IPS-15b (cell line): Measurements from ENCODE around the gene EME1.

Source experiments
- H3K27me3 ChIP-seq: one replicate; pipeline ENCODE4 v1.6.1; 2013; ENCODE audit warnings: low read length; ENCODE audit not compliant: control insufficient read depth, insufficient read depth
- H3K36me3 ChIP-seq: one replicate; pipeline ENCODE4 v1.6.1; 2013; ENCODE audit warnings: low read length; ENCODE audit not compliant: control insufficient read depth, insufficient read depth
- H3K4me1 ChIP-seq: one replicate; pipeline ENCODE4 v1.6.1; 2013; ENCODE audit warnings: mild to moderate bottlenecking, low read length; ENCODE audit not compliant: control insufficient read depth, insufficient read depth
- H3K4me3 ChIP-seq: one replicate; pipeline ENCODE4 v1.5.1; 2013; ENCODE audit warnings: low read depth, low read length
- H3K9ac ChIP-seq: one replicate; pipeline ENCODE4 v1.6.1; 2013; ENCODE audit warnings: low read depth, mild to moderate bottlenecking, low read length
- H3K9me3 ChIP-seq: one replicate; pipeline ENCODE4 v1.6.1; 2013; ENCODE audit warnings: mild to moderate bottlenecking, low read length; ENCODE audit not compliant: control insufficient read depth, insufficient read depth

EME1 gene

DNA sequence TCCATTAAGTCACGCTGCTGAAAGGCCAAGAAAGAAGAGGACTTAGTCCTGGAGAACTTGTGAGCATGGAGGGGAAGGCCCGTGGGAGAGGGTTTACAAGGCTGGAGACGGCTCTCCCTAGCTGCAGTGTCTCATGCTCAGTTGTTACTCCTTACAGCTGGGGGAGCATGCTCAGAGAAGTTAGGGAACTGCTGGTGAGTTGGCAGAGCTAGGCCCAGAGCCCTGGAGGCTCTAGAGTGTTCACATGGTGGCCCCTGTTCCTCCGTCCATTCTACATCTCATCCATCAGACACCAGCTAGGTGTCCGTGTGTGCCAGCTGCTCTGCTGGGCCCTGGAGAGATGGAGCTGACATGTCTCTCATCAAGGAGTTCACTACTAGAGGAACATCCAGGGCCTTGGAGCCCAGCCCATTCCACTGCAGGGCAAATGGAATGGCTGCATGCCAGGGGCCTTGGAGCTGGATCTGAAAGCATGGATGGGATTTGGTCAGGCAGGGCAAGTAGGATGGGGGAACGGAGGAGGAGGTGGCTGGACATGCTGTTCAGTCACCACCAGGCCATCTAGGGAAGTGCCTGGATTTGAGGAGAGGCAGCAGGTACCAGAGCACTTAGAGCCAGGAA, 20.8 kb upstream of the EME1 start:
- Histone ChIP-seq H3K9ac (no peak overlapping the region), H3K4me1 (peaks cover 8% of the 10 kb centered on the region), H3K36me3 (peaks cover 33% of the 10 kb centered on the region), H3K9me3 (no peaks in the 10 kb centered on the region), H3K27me3 (no peaks in the 10 kb centered on the region), H3K4me3 (no peak overlapping the region)

DNA sequence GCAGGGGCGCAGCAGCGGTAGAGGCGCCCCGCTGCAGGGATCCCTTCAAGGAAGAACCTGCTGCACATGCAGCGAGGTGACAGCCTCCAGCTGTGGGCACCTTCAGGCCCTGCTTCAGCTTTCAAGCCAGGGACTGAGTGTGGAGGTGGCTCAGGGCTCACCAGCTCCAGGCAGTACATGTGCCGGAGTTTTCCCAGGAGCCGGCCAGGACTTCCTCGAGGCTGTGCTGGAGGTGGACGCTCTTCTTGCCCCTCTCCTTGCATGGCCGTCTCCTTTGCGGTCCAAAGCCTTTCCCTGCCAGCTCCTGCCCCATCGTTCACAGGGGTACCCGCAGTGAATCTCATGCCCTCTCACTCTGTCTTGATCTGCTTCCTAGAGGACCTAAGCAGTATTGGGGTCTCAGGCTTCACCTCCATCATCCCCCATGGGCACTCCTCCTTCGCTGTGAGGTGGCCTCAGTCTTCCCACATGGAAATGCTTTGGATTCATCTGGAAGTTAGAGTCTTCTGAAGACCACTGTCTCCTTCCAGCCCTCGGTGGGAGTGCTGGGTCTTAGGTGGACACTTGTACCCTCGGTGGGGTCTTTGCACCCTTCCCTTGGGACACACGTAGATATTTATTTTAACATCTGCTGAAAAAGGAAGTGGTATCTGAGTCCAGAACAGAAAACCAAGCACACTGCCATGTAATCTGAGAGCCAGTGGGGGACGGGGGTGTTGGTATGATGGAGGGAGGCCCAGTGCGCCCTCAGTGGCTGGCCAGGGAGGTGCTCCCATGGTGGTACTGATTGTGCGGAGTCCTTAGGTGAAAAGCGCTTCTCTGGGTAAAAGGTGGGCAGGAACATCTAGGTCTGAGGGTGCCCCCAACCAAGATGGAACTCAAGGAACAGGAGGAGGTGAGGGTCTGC, 20.1 kb upstream of the EME1 start:
- no peak overlapping the region for H3K4me3 ChIP-seq
- H3K4me1 ChIP-seq, result peaks cover 1% of the 10 kb centered on the region
- peaks cover 38% of the 10 kb centered on the region for H3K36me3 ChIP-seq
- H3K9ac ChIP-seq, result no peak overlapping the region
- H3K9me3 ChIP-seq, result no peaks in the 10 kb centered on the region
- H3K27me3 ChIP-seq, result no peaks in the 10 kb centered on the region

DNA sequence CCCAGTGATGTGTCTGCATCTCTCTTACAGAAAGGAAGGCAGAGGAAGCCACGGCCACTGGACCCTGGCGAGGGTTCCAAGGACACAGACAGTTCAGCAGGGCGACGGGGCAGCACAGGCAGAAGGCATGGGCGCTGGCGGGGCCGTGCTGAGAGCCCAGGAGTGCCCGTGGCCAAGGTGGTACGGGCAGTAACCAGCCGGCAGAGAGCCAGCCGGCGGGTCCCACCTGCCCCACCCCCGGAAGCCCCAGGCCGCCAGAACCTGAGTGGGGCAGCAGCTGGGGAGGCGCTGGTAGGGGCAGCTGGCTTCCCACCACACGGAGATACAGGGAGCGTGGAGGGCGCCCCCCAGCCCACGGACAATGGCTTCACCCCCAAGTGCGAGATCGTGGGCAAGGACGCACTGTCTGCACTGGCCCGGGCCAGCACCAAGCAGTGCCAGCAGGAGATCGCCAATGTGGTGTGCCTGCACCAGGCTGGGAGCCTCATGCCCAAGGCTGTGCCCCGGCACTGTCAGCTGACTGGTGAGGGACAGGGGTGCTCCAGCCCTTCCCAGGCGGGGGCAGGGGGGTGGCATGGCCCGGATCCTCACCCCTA, 19.3 kb upstream of the EME1 start:
- H3K27me3 ChIP-seq, result no peaks in the 10 kb centered on the region

DNA sequence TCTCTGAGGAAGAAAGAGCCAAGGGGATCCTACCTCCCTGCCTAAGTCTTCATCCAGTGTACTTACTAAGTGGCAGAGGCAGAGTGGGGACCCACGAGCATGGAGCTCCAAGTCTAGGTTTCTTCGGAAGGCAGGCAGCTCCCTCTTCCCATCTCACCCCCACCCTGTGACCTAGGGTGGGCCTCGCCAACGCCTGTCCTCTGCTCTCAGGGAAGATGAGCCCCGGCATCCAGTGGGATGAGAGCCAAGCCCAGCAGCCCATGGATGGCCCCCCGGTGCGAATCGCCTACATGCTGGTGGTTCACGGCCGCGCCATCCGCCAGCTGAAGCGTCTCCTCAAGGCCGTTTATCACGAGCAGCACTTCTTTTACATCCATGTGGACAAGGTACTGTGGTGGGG, 18.8 kb upstream of the EME1 start:
- H3K4me1 ChIP-seq, result no peaks in the 10 kb centered on the region
- peaks cover 47% of the 10 kb centered on the region for H3K36me3 ChIP-seq
- H3K9ac ChIP-seq, result no peak overlapping the region

More for the DNA sequence above, 19.3 kb upstream of the EME1 start:
- no peaks in the 10 kb centered on the region for H3K9me3 ChIP-seq
- H3K36me3 ChIP-seq, result peaks cover 45% of the 10 kb centered on the region
- no peaks in the 10 kb centered on the region for H3K4me1 ChIP-seq
- no peak overlapping the region for H3K4me3 ChIP-seq
- no peak overlapping the region for H3K9ac ChIP-seq

DNA sequence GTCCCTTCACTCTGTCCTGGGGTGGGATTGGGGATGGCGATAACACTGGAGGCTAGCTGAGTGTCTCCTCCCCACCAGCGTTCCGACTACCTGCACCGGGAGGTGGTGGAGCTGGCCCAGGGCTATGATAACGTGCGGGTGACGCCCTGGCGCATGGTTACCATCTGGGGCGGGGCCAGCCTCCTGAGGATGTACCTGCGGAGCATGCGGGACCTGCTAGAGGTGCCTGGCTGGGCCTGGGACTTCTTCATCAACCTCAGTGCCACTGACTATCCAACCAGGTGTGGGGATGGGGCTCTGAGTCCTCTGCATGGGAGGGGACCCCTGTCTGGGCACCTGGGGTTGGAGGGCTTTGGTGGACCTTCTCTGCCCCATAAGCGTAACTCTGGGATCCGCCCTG, 18.3 kb upstream of the EME1 start:
- H3K36me3 ChIP-seq, result peaks cover 49% of the 10 kb centered on the region

More for the DNA sequence above, 18.8 kb upstream of the EME1 start:
- Histone ChIP-seq H3K4me3 (no peak overlapping the region), H3K27me3 (no peaks in the 10 kb centered on the region), H3K9me3 (no peaks in the 10 kb centered on the region)

DNA sequence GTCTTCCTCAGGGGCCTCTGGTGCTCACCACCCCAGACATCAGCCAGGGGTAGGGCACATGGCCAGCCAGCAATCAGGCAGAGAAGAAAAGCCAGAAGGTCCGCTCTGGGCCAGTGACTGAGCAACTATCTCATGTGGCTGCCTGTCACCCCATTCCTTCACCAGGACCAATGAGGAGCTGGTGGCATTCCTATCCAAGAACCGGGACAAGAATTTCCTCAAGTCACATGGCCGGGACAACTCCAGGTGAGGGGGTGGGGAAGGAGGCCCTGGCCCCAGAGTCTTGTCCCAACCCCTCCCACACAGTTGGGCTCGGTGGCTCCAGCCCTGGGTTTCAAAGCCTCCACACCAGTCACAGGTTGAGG, 17.7 kb upstream of the EME1 start:
- Histone ChIP-seq H3K9ac (no peak overlapping the region), H3K36me3 (peaks cover 51% of the 10 kb centered on the region), H3K27me3 (no peaks in the 10 kb centered on the region), H3K9me3 (no peaks in the 10 kb centered on the region), H3K4me3 (no peak overlapping the region), H3K4me1 (no peaks in the 10 kb centered on the region)

More for the DNA sequence above, 18.3 kb upstream of the EME1 start:
- Histone ChIP-seq H3K27me3 (no peaks in the 10 kb centered on the region), H3K9me3 (no peaks in the 10 kb centered on the region), H3K9ac (no peak overlapping the region), H3K4me1 (no peaks in the 10 kb centered on the region), H3K4me3 (no peak overlapping the region)

DNA sequence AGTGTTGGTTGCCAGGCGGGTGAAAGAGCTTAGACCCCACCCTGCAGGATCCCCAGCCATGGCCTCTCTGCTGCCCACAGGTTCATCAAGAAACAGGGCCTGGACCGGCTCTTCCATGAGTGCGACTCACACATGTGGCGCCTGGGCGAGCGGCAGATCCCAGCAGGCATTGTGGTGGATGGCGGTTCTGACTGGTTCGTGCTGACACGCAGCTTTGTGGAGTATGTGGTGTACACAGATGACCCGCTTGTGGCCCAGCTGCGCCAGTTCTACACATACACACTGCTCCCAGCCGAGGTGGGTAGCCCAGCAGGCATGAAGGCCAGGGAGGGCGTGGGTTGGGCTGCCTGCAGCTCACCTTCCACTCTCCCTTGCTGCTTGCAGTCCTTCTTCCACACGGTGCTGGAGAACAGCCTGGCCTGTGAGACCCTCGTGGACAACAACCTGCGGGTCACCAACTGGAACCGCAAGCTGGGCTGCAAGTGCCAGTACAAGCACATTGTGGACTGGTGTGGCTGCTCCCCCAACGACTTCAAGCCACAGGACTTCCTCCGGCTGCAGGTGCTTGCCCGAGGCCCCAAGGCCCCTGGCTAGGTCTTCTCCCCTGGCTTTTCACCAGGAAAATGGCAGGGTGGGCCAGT, 17.2 kb upstream of the EME1 start:
- peaks cover 52% of the 10 kb centered on the region for H3K36me3 ChIP-seq
- no peak overlapping the region for H3K9ac ChIP-seq
- no peaks in the 10 kb centered on the region for H3K4me1 ChIP-seq
- H3K27me3 ChIP-seq, result no peaks in the 10 kb centered on the region
- H3K4me3 ChIP-seq, result no peak overlapping the region
- no peaks in the 10 kb centered on the region for H3K9me3 ChIP-seq

DNA sequence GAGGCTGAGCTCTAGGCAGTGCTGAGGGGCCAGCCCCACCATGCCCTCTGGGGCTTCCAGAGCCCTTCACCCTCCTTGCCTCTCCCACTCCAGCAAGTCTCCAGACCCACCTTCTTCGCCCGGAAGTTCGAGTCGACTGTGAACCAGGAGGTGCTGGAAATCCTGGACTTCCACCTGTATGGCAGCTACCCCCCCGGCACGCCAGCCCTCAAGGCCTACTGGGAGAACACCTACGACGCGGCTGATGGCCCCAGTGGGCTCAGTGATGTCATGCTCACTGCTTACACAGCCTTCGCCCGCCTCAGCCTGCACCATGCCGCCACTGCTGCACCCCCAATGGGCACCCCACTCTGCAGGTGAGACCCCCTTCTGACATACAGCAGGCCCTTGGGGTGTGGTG, 16.6 kb upstream of the EME1 start:
- Histone ChIP-seq H3K27me3 (no peaks in the 10 kb centered on the region), H3K4me3 (no peak overlapping the region), H3K9me3 (no peaks in the 10 kb centered on the region), H3K9ac (no peak overlapping the region), H3K36me3 (peaks cover 55% of the 10 kb centered on the region), H3K4me1 (no peaks in the 10 kb centered on the region)

DNA sequence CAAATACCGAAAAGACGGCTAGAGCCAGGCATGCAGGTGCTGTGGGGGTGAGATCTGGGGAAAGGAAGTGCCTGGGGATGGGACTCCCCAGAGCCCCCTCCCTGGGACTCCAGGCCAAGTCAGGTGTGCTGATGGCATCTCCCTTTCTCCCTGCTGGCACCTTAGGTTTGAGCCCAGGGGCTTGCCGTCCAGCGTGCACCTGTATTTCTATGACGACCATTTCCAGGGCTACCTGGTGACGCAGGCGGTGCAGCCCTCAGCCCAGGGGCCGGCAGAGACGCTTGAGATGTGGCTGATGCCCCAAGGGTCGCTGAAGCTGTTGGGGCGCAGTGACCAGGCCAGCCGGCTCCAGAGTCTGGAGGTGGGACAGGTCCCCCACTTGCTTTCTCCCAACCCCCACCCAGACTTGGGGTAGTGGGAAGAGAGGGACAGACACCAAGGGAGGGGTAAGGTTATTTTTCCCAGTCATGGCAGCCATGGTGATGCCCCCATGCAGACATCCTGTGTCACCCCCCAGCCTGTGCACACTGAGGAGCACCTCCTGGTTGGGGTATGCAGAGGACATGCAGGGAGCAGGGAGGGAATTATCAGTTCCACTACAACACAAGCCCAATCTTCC, 16.0 kb upstream of the EME1 start:
- H3K9me3 ChIP-seq, result no peaks in the 10 kb centered on the region
- H3K36me3 ChIP-seq, result peaks cover 55% of the 10 kb centered on the region

DNA sequence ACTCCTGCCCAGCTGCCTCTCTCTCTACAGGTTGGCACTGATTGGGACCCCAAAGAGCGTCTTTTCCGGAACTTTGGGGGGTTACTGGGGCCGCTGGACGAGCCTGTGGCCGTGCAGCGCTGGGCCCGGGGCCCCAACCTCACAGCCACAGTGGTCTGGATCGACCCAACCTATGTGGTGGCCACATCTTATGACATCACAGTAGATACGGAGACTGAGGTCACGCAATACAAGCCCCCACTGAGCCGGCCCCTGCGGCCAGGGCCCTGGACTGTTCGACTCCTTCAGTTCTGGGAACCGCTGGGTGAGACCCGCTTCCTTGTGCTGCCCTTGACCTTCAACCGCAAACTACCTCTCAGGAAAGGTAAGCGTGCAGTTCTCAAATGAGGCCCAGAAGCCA, 14.9 kb upstream of the EME1 start:
- peaks cover 55% of the 10 kb centered on the region for H3K36me3 ChIP-seq

More for the DNA sequence above, 16.0 kb upstream of the EME1 start:
- H3K27me3 ChIP-seq, result no peaks in the 10 kb centered on the region
- H3K4me1 ChIP-seq, result no peaks in the 10 kb centered on the region
- H3K9ac ChIP-seq, result no peak overlapping the region
- no peak overlapping the region for H3K4me3 ChIP-seq

DNA sequence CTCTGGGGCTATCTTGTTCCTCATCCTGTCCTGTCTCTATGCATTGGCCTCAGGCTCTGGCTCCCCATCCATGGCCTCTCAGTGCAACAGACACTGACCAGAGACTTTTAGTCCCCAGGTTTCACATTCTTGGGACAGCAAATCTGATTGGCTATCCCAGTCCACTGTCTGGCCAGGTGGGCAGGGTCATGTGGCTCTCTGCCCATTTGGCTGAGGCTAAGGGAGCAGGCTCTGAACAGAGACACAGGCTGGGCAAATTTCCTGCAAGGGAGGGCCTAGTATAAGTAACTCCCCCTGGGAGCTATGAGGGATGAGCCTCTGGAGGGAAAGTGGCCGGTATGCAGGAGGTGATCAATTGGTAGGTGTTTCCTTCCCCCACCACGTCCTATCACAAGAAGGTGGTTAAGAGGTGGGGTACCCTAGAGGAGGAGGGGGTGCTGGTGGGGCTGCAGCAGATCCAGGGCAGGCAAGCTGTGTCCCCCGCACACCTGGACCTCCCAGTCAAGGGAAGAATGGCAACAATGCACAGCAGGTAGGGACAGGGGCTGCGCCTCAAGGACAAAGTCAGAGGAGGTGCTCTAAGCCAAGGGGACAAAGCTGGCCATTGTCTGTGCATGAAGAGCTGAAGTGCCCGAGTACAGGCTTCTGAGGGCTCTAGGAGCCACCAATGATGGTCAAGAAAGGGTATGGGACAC, 13.9 kb upstream of the EME1 start:
- Histone ChIP-seq H3K9ac (no peak overlapping the region), H3K27me3 (no peaks in the 10 kb centered on the region), H3K4me3 (no peak overlapping the region), H3K9me3 (no peaks in the 10 kb centered on the region), H3K4me1 (peaks cover 7% of the 10 kb centered on the region), H3K36me3 (peaks cover 51% of the 10 kb centered on the region)

More for the DNA sequence above, 14.9 kb upstream of the EME1 start:
- H3K9me3 ChIP-seq, result no peaks in the 10 kb centered on the region
- no peak overlapping the region for H3K9ac ChIP-seq
- H3K27me3 ChIP-seq, result no peaks in the 10 kb centered on the region
- peaks cover 4% of the 10 kb centered on the region for H3K4me1 ChIP-seq
- no peak overlapping the region for H3K4me3 ChIP-seq
